A673 (cell line): Measurements from ENCODE around the gene APBB1IP.

Source experiments
- CTCF ChIP-seq: fragments of 300-800, 200-600 bp; sonication (generic); conservative IDR thresholded peaks from 2 replicates; pipeline ENCODE4 v1.5.1; 2017; ENCODE audit warnings: low read depth, mild to moderate bottlenecking, antibody characterized with exemption, low read length, moderate library complexity, mixed read lengths
- EZH2 ChIP-seq: fragments of 200-600 bp; sonication (generic); IDR thresholded peaks from 2 replicates; pipeline ENCODE4 v1.6.1; 2017; ENCODE audit warnings: borderline replicate concordance, low read depth, mild to moderate bottlenecking, mixed read lengths, antibody characterized with exemption, low read length; ENCODE audit not compliant: poor library complexity, severe bottlenecking

- no peak for TF ChIP-seq CTCF
- TF ChIP-seq EZH2: no peak
Observed at GRCh38 chr10:26422977-26423376, 15.2 kb upstream of the APBB1IP start.
